Measurements from ENCODE around the gene CDH5. TPM values are rescaled to one million over a fixed set of nuclear protein-coding genes. Genes with fewer than 3 reads are reported as not detected.
A peak's percentile ranks its signal among the peaks of the same experiment; 100 is the strongest.

Gene CDH5
- total and polyA plus RNA-seq, 2 of the 13 experiments (the other 11 are each of a cell fraction or from before 2014, with no cell fraction given) = 0.71 to 1.1 TPM

GRCh38 chr16:66326991-66327513 is 39.4 kb upstream of the CDH5 start (continued):
- TF ChIP-seq, protein P1, sequence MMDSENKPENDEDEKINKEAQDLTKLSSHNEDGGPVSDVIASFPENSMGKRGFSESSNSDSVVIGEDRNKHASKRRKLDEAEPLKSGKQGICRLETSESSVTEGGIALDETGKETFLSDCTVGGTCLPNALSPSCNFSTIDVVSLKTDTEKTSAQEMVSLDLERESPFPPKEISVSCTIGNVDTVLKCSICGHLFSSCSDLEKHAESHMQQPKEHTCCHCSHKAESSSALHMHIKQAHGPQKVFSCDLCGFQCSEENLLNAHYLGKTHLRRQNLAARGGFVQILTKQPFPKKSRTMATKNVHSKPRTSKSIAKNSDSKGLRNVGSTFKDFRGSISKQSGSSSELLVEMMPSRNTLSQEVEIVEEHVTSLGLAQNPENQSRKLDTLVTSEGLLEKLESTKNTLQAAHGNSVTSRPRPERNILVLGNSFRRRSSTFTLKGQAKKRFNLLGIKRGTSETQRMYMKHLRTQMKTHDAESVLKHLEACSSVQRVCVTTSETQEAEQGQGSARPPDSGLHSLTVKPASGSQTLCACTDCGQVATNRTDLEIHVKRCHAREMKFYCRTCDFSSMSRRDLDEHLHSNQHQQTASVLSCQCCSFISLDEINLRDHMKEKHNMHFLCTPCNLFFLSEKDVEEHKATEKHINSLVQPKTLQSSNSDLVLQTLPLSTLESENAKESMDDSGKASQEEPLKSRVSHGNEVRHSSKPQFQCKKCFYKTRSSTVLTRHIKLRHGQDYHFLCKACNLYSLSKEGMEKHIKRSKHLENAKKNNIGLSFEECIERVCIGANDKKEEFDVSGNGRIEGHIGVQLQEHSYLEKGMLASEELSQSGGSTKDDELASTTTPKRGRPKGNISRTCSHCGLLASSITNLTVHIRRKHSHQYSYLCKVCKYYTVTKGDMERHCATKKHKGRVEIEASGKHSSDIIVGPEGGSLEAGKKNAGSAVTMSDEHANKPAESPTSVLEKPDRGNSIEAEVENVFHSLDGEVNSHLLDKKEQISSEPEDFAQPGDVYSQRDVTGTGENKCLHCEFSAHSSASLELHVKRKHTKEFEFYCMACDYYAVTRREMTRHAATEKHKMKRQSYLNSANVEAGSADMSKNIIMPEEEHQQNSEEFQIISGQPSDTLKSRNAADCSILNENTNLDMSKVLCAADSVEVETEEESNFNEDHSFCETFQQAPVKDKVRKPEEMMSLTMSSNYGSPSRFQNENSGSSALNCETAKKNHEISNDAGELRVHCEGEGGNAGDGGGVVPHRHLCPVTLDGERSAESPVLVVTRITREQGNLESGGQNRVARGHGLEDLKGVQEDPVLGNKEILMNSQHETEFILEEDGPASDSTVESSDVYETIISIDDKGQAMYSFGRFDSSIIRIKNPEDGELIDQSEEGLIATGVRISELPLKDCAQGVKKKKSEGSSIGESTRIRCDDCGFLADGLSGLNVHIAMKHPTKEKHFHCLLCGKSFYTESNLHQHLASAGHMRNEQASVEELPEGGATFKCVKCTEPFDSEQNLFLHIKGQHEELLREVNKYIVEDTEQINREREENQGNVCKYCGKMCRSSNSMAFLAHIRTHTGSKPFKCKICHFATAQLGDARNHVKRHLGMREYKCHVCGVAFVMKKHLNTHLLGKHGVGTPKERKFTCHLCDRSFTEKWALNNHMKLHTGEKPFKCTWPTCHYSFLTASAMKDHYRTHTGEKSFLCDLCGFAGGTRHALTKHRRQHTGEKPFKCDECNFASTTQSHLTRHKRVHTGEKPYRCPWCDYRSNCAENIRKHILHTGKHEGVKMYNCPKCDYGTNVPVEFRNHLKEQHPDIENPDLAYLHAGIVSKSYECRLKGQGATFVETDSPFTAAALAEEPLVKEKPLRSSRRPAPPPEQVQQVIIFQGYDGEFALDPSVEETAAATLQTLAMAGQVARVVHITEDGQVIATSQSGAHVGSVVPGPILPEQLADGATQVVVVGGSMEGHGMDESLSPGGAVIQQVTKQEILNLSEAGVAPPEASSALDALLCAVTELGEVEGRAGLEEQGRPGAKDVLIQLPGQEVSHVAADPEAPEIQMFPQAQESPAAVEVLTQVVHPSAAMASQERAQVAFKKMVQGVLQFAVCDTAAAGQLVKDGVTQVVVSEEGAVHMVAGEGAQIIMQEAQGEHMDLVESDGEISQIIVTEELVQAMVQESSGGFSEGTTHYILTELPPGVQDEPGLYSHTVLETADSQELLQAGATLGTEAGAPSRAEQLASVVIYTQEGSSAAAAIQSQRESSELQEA (CRISPR knock-in tag; IDR thresholded peaks at IDR 0.05; ENCODE audit: not compliant biosample characterization) = no peak
- TF ChIP-seq MEIS1 (CRISPR knock-in tag; IDR thresholded peaks at IDR 0.05; ENCODE audit: borderline replicate concordance) (no peak), GPBP1L1 (CRISPR knock-in tag; IDR thresholded peaks at IDR 0.05) (no peak), CEBPG (CRISPR knock-in tag; IDR thresholded peaks at IDR 0.05) (0 out of 2 replicates have a peak, but pooled peaks have one; percentile 4), KDM2A (CRISPR knock-in tag; IDR thresholded peaks at IDR 0.05; ENCODE audit: borderline replicate concordance, low read depth) (no peak; the same call in 1 of the 2 replicates), ZNF550 (CRISPR knock-in tag; IDR thresholded peaks at IDR 0.05; ENCODE audit: borderline replicate concordance) (no peak), TAF1 (CRISPR knock-in tag; IDR thresholded peaks at IDR 0.05) (no peak), KDM6A (CRISPR knock-in tag; IDR thresholded peaks at IDR 0.05; ENCODE audit: low read depth) (no peak), SMC3 (IDR thresholded peaks at IDR 0.05; ENCODE audit: low read length) (no peak), ZNF232 (CRISPR knock-in tag; IDR thresholded peaks at IDR 0.05; ENCODE audit: borderline replicate concordance) (no peak), ZKSCAN8 (CRISPR knock-in tag; IDR thresholded peaks at IDR 0.05; ENCODE audit: borderline replicate concordance) (no peak), ZNF362 (CRISPR knock-in tag; IDR thresholded peaks at IDR 0.05; ENCODE audit: borderline replicate concordance) (no peak; the same call in 1 of the 2 replicates), MLX (CRISPR knock-in tag; IDR thresholded peaks at IDR 0.05) (peak; percentile 56; the same call in 1 of the 2 replicates), ZFP41 (CRISPR knock-in tag; IDR thresholded peaks at IDR 0.05; ENCODE audit: borderline replicate concordance) (no peak), DNMT3B (CRISPR knock-in tag; conservative IDR thresholded peaks at IDR 0.05) (no peak), PHF20 (CRISPR knock-in tag; IDR thresholded peaks at IDR 0.05) (no peak), ZNF556 (CRISPR knock-in tag; IDR thresholded peaks at IDR 0.05; ENCODE audit: borderline replicate concordance) (0 out of 2 replicates have a peak, but pooled peaks have one; percentile 55)
- TF ChIP-seq, protein P2, sequence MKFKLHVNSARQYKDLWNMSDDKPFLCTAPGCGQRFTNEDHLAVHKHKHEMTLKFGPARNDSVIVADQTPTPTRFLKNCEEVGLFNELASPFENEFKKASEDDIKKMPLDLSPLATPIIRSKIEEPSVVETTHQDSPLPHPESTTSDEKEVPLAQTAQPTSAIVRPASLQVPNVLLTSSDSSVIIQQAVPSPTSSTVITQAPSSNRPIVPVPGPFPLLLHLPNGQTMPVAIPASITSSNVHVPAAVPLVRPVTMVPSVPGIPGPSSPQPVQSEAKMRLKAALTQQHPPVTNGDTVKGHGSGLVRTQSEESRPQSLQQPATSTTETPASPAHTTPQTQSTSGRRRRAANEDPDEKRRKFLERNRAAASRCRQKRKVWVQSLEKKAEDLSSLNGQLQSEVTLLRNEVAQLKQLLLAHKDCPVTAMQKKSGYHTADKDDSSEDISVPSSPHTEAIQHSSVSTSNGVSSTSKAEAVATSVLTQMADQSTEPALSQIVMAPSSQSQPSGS (CRISPR knock-in tag; IDR thresholded peaks at IDR 0.05) = peak; percentile 67

All from HepG2 (cell line).